Aorta (tissue), 5 donors: ENCODE results near the gene POLDIP2. TPM values are rescaled to one million over a fixed set of nuclear protein-coding genes. Genes with fewer than 3 reads are reported as not detected.

Source experiments
- ATAC-seq: fragments of 200-7000 bp; cut with Tn5 transposase; one replicate; pipeline ENCODE4 v1.9.1; 2022; ENCODE audit warnings: moderate library complexity; ENCODE audit not compliant: low FRiP score
- DNase-seq, 2 donors: peaks; one replicate each; pipeline ENCODE4 v3.0.0-alpha.2; 2020
- H3K27ac ChIP-seq, 2 donors: one replicate each; pipeline ENCODE4 v1.5.1; 2013; ENCODE audit warnings: low read length in 2 of 2, mild to moderate bottlenecking in 2 of 2, moderate library complexity in 2 of 2, control low read depth in 1 of 2, inconsistent platforms in 1 of 2, low read depth in 1 of 2
- H3K27me3 ChIP-seq, 2 donors: one replicate each; pipeline ENCODE4 v1.6.1; 2013; ENCODE audit warnings: control low read depth in 1 of 2, low read length in 1 of 2, mild to moderate bottlenecking in 1 of 2, moderate library complexity in 1 of 2; ENCODE audit not compliant: insufficient read depth in 2 of 2, control insufficient read depth in 1 of 2
- H3K36me3 ChIP-seq, 2 donors: one replicate each; pipeline ENCODE4 v1.6.1; 2013; ENCODE audit warnings: control low read depth in 1 of 2, low read length in 1 of 2, mild to moderate bottlenecking in 1 of 2; ENCODE audit not compliant: insufficient read depth in 2 of 2, control insufficient read depth in 1 of 2
- H3K4me1 ChIP-seq, 2 donors: one replicate each; pipeline ENCODE4 v1.6.1; 2013; ENCODE audit warnings: low read length in 2 of 2, control low read depth in 1 of 2, mild to moderate bottlenecking in 1 of 2, moderate library complexity in 1 of 2; ENCODE audit not compliant: insufficient read depth in 2 of 2, control insufficient read depth in 1 of 2
- H3K4me3 ChIP-seq, 2 donors: one replicate each; pipeline ENCODE4 v1.5.1; 2013; ENCODE audit warnings: low read length in 2 of 2, control low read depth in 1 of 2, mild to moderate bottlenecking in 1 of 2
- H3K9me3 ChIP-seq: one replicate; pipeline ENCODE4 v1.6.1; 2013; ENCODE audit warnings: mild to moderate bottlenecking, low read length; ENCODE audit not compliant: control insufficient read depth
- WGBS, 2 donors: extraction: QIAGEN DNeasy Blood & Tissue Kit; methylation state at CpG; one replicate each; pipeline ENCODE4 v1.1.7; 2013; 5-methylcytosine and 5-hydroxymethylcytosine counted together
- intact Hi-C, 2 donors: fragments of 100-400 bp; cut with DNase I; formaldehyde crosslinking; loops; one replicate each; pipeline versions ENCODE4 v1.14.2 to v1.15.0; 2022
- polyA plus RNA-seq, 2 donors: library from polyadenylated mRNA; stranded (reverse); fragments of 200-250 nt; gene quantifications; one replicate each; pipeline ENCODE4 v1.2.3, GENCODE V29; 2013
- total RNA-seq, 2 donors: library from RNA; stranded (reverse); fragmentation: NEBNext Ultra II Directional; extraction: Animal tissue kit (Norgen Biotek cat#: 25700); gene quantifications; one replicate each; pipeline ENCODE4 v1.2.1, GENCODE V29; 2021
- donor health status: healthy with polysubstance abuse.
- donor health status: Bipolar disorder and iron deficiency.
- donor health status: DM: no; HTN: no; CAD: no.
- donor health status: DM: no; HTN: no; CAD: no.
- donor health status: DM: yes; HTN: yes; CAD: no.

POLDIP2 gene
- total and polyA plus RNA-seq, 4 donors = 36.6 to 42.5 (median 40.8) TPM

DNA sequence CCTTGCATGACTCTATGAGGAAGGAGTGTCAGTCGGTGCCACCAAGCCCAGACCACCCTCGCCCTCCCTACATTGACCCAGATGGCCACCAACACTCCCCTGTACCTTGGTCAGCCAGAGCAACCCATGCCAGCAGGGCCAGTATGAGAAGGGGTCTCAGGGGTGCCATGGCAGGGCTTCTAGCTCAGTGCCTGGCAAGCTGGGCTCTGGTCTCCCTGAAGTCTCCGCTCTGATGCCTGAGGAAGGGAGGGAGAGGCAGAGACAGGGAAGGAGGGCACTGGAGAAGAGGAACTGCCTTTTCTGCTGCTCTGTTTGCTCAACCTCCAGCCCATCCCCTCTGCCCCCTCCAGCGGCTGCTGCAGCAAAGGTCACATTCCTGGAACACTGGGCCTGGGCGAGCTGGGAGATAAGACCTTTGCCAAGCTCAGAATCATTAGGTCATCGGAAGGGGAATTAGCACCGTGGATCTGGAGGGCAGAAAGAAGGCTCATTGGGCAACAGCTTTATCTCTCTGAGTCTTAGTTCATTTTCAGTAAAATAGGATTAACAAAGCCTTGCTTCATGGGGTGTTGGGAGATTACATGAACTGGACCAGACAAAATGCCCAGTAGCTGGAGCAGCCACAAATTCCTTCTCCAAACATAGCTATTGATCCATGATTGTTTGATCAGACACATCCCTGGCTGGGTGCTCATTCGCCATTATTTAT, 12.9 kb upstream of the POLDIP2 start, which contains the start of gene VTN:
VTN (minus strand) TSS at position 273 of the 709 bp plus-strand sequence; CDS start at position 169, 104 bp downstream.
- ATAC-seq (no peak), DNase-seq (no peak)
- Histone ChIP-seq H3K4me1 (no peaks in the 10 kb centered on the region), H3K27me3 (no peaks in the 10 kb centered on the region), H3K27ac (peak within 1 kb of the TSS; percentile 31 to 46), H3K4me3 (no peak within 1 kb of the TSS), H3K36me3 (no peaks in the 10 kb centered on the region), H3K9me3 (no peaks in the 10 kb centered on the region)
- intact Hi-C loops = no loop called here
- 21 to 22% methylated on average over 8 of the region's 8 CpGs for WGBS, 2 donors

- Histone ChIP-seq H3K27ac (no peak overlapping the region), H3K4me3 (no peak overlapping the region), H3K36me3 (no peaks in the 10 kb centered on the region), H3K9me3 (no peaks in the 10 kb centered on the region), H3K4me1 (no peaks in the 10 kb centered on the region), H3K27me3 (no peaks in the 10 kb centered on the region)
- DNase-seq = no peak
- intact Hi-C loops = no loop called here
- no peak for ATAC-seq
- WGBS, 2 donors = 69 to 72% methylated on average over 10 of the region's 10 CpGs
These were observed 12.3 kb upstream of the POLDIP2 start for GRCh38 chr17:28369684-28370034.

DNA sequence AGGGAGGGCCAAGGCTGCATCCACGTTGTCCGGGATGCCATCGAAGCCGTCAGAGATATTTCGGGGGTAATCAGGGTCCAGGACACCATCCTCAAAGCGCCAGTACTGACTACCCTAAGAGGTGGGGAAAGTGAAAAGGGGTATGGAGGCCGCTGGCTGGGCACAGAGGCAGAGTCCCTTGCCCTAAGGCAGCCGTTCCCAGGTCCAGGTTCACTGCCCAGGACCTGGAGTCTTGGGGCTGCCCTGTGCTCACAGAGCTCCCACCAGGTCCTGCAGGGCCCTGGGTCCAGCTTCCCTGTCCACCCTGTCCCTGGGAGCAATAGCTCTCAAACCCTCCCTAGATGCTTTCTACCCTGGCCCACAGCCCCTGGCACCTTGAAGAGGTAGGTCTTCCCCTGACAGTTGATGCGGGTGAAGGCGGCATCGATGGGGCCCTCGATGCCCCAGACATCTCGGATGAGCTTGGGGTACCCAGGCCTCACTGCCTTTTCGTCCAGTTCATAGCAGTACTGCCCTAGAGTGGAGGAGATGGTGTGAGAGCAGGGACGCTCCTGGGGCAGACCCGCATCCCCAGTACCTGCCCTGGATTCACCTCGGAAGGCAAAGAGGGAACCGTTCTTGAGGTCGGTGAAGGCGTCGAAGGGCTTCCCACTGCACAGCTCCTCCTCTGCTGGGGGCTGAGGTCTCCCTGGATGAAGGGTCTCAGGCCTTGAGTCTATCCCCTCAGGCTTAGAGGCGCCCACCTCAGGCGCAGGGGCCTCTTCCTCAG, 11.8 kb upstream of the POLDIP2 start:
- no peaks in the 10 kb centered on the region for H3K36me3 ChIP-seq
- H3K4me1 ChIP-seq = no peaks in the 10 kb centered on the region
- no peak for ATAC-seq
- H3K27ac ChIP-seq = no peak overlapping the region
- H3K9me3 ChIP-seq = no peaks in the 10 kb centered on the region
- 90 to 91% methylated on average over 23 of the region's 23 CpGs for WGBS, 2 donors
- DNase-seq = no peak
- intact Hi-C loops = no loop called here
- H3K27me3 ChIP-seq = no peaks in the 10 kb centered on the region
- H3K4me3 ChIP-seq = no peak overlapping the region

DNA sequence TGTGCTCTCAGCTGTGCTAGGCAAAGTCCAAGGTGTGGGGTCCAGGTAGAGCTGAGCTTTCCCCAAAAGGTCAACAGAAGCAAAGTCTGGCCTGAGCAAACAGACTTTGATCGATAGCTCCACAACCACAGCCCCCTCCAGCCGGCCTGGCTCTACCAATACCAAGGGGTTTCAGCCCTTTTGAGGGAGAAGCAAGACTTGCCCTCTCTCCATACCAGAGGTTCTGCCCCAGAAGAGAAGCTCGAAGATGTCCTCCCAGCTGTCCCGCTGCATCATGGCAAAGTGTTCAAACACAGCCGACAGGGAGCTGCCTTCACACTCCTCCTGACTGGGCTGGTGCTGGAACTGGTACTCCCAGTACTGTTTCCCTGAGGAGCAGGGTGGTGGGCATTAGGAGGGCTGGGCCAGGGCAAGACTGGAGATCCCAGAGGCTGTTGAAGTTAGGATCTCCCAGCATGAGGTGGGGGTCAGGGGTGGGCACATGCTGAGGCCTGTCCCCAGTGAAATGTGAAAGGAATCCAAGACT, 11.0 kb upstream of the POLDIP2 start:
- no peaks in the 10 kb centered on the region for H3K27me3 ChIP-seq
- no peaks in the 10 kb centered on the region for H3K9me3 ChIP-seq
- H3K4me3 ChIP-seq = no peak overlapping the region
- ATAC-seq (no peak), DNase-seq (no peak)
- no peaks in the 10 kb centered on the region for H3K4me1 ChIP-seq
- WGBS, 2 donors = 80 to 83% methylated on average over 5 of the region's 5 CpGs
- peaks cover 0 to 2% of the 10 kb centered on the region in 2 donors for H3K36me3 ChIP-seq
- intact Hi-C loops = no loop called here
- H3K27ac ChIP-seq = no peak overlapping the region

GRCh38 chr17:28367641-28368305, 10.4 kb upstream of the POLDIP2 start:
- ATAC-seq (no peak), DNase-seq (no peak)
- H3K9me3 ChIP-seq = no peaks in the 10 kb centered on the region
- WGBS, 2 donors = 88 to 90% methylated on average over 21 of the region's 21 CpGs
- no peak overlapping the region for H3K27ac ChIP-seq
- H3K36me3 ChIP-seq = peaks cover 0 to 2% of the 10 kb centered on the region in 2 donors
- intact Hi-C loops = no loop called here
- no peaks in the 10 kb centered on the region for H3K27me3 ChIP-seq
- no peaks in the 10 kb centered on the region for H3K4me1 ChIP-seq
- no peak overlapping the region for H3K4me3 ChIP-seq

DNA sequence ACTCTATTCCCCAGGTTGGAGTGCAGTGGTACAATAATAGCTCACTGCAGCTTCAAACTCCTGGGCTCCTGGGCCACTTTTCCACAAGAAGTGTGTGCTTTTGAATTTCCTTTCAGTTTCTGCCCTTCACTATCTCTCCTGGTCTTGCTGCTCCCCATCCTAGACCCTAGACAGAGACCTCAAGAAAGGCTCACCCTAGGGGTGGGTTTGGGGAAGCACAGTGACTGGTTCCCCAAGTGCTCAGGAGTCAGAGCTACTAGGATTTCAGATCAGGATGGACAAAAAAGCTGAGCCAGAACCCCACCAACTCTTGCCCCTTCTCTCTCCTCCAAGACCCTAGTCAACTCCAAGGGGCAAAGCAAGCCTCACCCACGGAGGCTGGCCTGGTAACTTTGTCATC, 9.3 kb upstream of the POLDIP2 start:
- WGBS, 2 donors = 58 to 80% methylated on average over 1 of the region's 1 CpG
- ATAC-seq = no peak
- intact Hi-C loops = no loop called here
- Histone ChIP-seq H3K27ac (no peak overlapping the region), H3K4me1 (no peaks in the 10 kb centered on the region), H3K27me3 (no peaks in the 10 kb centered on the region), H3K4me3 (no peak overlapping the region), H3K36me3 (peaks cover 0 to 2% of the 10 kb centered on the region in 2 donors), H3K9me3 (no peaks in the 10 kb centered on the region)
- no peak for DNase-seq

DNA sequence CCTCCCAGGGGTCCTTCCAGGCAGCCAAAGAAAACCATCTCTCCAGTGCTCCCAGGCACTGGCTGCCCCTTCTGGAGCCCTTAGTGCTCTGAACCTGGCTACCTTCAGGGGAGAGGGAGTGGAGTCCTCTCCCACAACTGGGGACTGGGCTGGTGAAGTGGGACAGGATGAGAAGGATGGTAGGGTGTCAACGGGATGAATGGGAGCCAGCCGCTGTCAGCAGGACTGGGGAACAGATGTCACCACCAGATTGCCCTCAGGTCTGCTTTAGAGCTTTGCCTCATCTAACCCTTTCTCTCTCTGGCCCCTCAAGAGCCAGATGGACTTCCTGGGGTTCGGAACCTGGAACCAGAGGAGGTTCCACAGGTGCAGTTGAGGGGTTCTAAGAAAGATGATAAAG, 8.2 kb upstream of the POLDIP2 start:
- WGBS, 2 donors = 87 to 94% methylated on average over 3 of the region's 3 CpGs
- Histone ChIP-seq H3K9me3 (no peaks in the 10 kb centered on the region), H3K27me3 (no peaks in the 10 kb centered on the region), H3K36me3 (peaks cover 2 to 3% of the 10 kb centered on the region in 2 donors), H3K4me1 (no peaks in the 10 kb centered on the region), H3K27ac (no peak overlapping the region), H3K4me3 (no peak overlapping the region)
- ATAC-seq (no peak), DNase-seq (peak in 1 of 2 donors; percentile 32)
- intact Hi-C loops = no loop called here

DNA sequence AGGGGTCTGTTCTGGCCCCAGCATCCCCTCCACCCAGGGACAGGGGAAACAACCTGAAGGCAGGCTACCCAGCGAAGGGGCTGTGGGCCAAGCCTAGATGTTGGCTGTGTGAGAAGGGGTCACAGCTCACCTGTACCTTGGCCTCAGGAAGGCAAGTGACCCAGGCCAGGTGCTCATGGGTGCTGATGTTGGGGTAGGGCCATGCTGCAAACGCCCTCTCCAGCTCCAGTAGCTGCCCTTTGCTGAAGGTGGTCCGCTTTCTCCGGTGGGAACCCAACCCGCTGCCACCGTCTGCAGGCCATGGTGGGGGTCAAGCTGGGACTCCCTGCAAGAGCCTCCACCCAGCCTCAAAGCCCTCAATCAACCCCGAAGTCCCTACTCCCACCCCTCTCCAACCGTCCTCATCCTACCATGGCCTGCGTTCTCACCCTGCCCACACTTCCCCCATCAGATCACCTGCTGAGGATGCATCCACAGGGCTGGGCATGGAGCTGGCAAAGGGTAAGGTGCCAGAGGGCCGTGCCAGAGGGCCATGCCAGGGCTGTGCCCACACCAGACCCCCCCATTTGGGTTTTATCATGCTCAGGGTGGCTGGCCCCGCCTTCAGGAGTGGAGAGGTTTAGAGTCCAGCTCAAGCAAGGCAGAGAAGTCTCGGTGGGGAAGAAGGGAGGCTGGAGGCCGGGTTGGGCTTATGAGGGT, 7.5 kb upstream of the POLDIP2 start, which contains the start of gene SEBOX:
SEBOX (minus strand) TSS at position 535 of the 699 bp plus-strand sequence; CDS start at position 487, 48 bp downstream.
- WGBS, 2 donors = 83 to 84% methylated on average over 11 to 13 of the region's 13 CpGs
- H3K27me3 ChIP-seq = no peaks in the 10 kb centered on the region
- intact Hi-C loops = no loop called here
- no peak within 1 kb of the TSS for H3K27ac ChIP-seq
- H3K4me3 ChIP-seq = no peak within 1 kb of the TSS
- H3K4me1 ChIP-seq = no peaks in the 10 kb centered on the region
- DNase-seq (peak in 1 of 2 donors; percentile 66), ATAC-seq (no peak)
- H3K36me3 ChIP-seq = peaks cover 2 to 4% of the 10 kb centered on the region in 2 donors
- no peaks in the 10 kb centered on the region for H3K9me3 ChIP-seq
